Spleen (tissue), 7 donors: ENCODE results near the gene PPP2R1B.

Experiments used
- POLR2A ChIP-seq, 3 donors: fragments of 450-650 bp; IDR thresholded peaks; one replicate each; pipeline ENCODE4 v1.5.1; 2017; ENCODE audit warnings: antibody characterized with exemption in 3 of 3, mild to moderate bottlenecking in 1 of 3
- TF ChIP-seq, protein P1 (sequence below), 11 experiments: fragments of 200-600 bp in 7 of 11; fragments of 450-650 bp in 4 of 11; sonication (generic) in 4 of 11; IDR thresholded peaks in 8 of 11; conservative IDR thresholded peaks in 3 of 11; 1 replicate in 7 of 11; 2 replicates in 4 of 11; pipeline versions ENCODE4 v1.4.0 to v1.8.0; 2016 to 2021; ENCODE audit warnings: antibody characterized with exemption in 11 of 11, inconsistent platforms in 4 of 11, mild to moderate bottlenecking in 1 of 11
- donor health status: DM: no; HTN: no; CAD: no; lungs with moderate emphysema.
- donor health status: DM: no; HTN: no; CAD: no.
- donor health status: DM: no; HTN: no; CAD: no.

GRCh38 chr11:111766834-111767142 is 599 bp upstream of the PPP2R1B start:
- TF ChIP-seq, protein P1, sequence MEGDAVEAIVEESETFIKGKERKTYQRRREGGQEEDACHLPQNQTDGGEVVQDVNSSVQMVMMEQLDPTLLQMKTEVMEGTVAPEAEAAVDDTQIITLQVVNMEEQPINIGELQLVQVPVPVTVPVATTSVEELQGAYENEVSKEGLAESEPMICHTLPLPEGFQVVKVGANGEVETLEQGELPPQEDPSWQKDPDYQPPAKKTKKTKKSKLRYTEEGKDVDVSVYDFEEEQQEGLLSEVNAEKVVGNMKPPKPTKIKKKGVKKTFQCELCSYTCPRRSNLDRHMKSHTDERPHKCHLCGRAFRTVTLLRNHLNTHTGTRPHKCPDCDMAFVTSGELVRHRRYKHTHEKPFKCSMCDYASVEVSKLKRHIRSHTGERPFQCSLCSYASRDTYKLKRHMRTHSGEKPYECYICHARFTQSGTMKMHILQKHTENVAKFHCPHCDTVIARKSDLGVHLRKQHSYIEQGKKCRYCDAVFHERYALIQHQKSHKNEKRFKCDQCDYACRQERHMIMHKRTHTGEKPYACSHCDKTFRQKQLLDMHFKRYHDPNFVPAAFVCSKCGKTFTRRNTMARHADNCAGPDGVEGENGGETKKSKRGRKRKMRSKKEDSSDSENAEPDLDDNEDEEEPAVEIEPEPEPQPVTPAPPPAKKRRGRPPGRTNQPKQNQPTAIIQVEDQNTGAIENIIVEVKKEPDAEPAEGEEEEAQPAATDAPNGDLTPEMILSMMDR (IDR thresholded peaks at IDR 0.05 in 8 of 11, conservative IDR thresholded peaks at IDR 0.05 in 3 of 11): no peak
- TF ChIP-seq POLR2A (IDR thresholded peaks at IDR 0.05): no peak
